ENCODE results near the gene RAP1A. TPM values are rescaled to one million over a fixed set of nuclear protein-coding genes. Genes with fewer than 3 reads are reported as not detected.

Gene RAP1A
- polyA plus RNA-seq, 1 of the 3 experiments (the other 2 are of a cell fraction), result 17.7 TPM

- no peak for TF ChIP-seq ZBTB33 (IDR thresholded peaks at IDR 0.05; ENCODE audit: borderline replicate concordance, low read depth)
- no peak for TF ChIP-seq CHD2 (IDR thresholded peaks at IDR 0.05; ENCODE audit: low read length, partially characterized antibody)
- no peak for TF ChIP-seq FOSL2 (IDR thresholded peaks at IDR 0.05; ENCODE audit: borderline replicate concordance, low read depth)
- TF ChIP-seq FOXJ3 (CRISPR knock-in tag; IDR thresholded peaks at IDR 0.05), result no peak
- 0 out of 2 replicates have a peak, but pooled peaks have one; percentile 38 for TF ChIP-seq TAF1 (IDR thresholded peaks at IDR 0.05; ENCODE audit: borderline replicate concordance, low read depth, low read length)
- TF ChIP-seq NRF1 (IDR thresholded peaks at IDR 0.05; ENCODE audit: low read depth, low read length), result peak; percentile 56
- TF ChIP-seq MXI1 (IDR thresholded peaks at IDR 0.05; ENCODE audit: low read depth, low read length), result peak; percentile 7; the same call in 1 of the 2 replicates
- TF ChIP-seq RAD21 (IDR thresholded peaks at IDR 0.05; ENCODE audit: low read length), result no peak
- TF ChIP-seq FOXM1 (IDR thresholded peaks at IDR 0.05; ENCODE audit: low read depth), result no peak
- TF ChIP-seq ELF1 (IDR thresholded peaks at IDR 0.05), result no peak
- TF ChIP-seq CTCF (IDR thresholded peaks at IDR 0.05), result no peak
- TF ChIP-seq RCOR1 (IDR thresholded peaks at IDR 0.05; ENCODE audit: low read length), result no peak; the same call in 1 of the 2 replicates
- TF ChIP-seq MEF2A (IDR thresholded peaks at IDR 0.05; ENCODE audit: borderline replicate concordance, low read depth), result no peak
- no peak for TF ChIP-seq TEAD4 (IDR thresholded peaks at IDR 0.05; ENCODE audit: borderline replicate concordance, insufficient read depth)
- TF ChIP-seq GATA2 (CRISPR knock-in tag; IDR thresholded peaks at IDR 0.05), result no peak
- TF ChIP-seq REST (IDR thresholded peaks at IDR 0.05; ENCODE audit: low read depth, low read length), result no peak
- no peak for TF ChIP-seq JUND (IDR thresholded peaks at IDR 0.05)
- peak; percentile 74; the same call in 1 of the 2 replicates for TF ChIP-seq RFX5 (IDR thresholded peaks at IDR 0.05; ENCODE audit: low read length)
- TF ChIP-seq YY1 (IDR thresholded peaks at IDR 0.05; ENCODE audit: low read depth), result no peak
- TF ChIP-seq NFIC (IDR thresholded peaks at IDR 0.05; ENCODE audit: borderline replicate concordance), result no peak
- no peak for TF ChIP-seq EZH2phosphoT487 (IDR thresholded peaks at IDR 0.05; ENCODE audit: borderline replicate concordance, low read depth)
- no peak for TF ChIP-seq EP300 (IDR thresholded peaks at IDR 0.05; ENCODE audit: borderline replicate concordance in 1 of 2, low read depth in 1 of 2, low read length in 1 of 2)
- no peak for TF ChIP-seq TCF12 (IDR thresholded peaks at IDR 0.05)
Observed at GRCh38 chr1:111739194-111739924, 119.8 kb downstream of the RAP1A start, which contains the start of gene INKA2 (continued).
